Trophoblast cell (in vitro differentiated cells and primary cell): ENCODE data around the gene AOX1.

Source experiments
- DNase-seq, 2 donors: peaks; one replicate each; pipeline ENCODE4 v3.0.0-alpha.2; 2016
- H2AFZ ChIP-seq: 2 replicates; pipeline ENCODE4 v1.6.1; 2013; ENCODE audit warnings: low read length, moderate library complexity, mild to moderate bottlenecking; ENCODE audit not compliant: insufficient read depth, poor library complexity
- H2AK5ac ChIP-seq: 2 replicates; pipeline ENCODE4 v1.6.1; 2013; ENCODE audit warnings: mild to moderate bottlenecking, low read length
- H2BK120ac ChIP-seq: 2 replicates; pipeline ENCODE4 v1.6.1; 2013; ENCODE audit warnings: low read length, mild to moderate bottlenecking, moderate library complexity; ENCODE audit not compliant: insufficient read depth, poor library complexity
- H2BK12ac ChIP-seq: 2 replicates; pipeline ENCODE4 v1.6.1; 2013; ENCODE audit warnings: mild to moderate bottlenecking, low read length, moderate library complexity
- H2BK5ac ChIP-seq: 2 replicates; pipeline ENCODE4 v1.6.1; 2013; ENCODE audit warnings: low read length, low read depth, moderate library complexity, mild to moderate bottlenecking; ENCODE audit not compliant: poor library complexity
- H3K14ac ChIP-seq: 2 replicates; pipeline ENCODE4 v1.6.1; 2013; ENCODE audit warnings: mild to moderate bottlenecking, low read length
- H3K18ac ChIP-seq: 2 replicates; pipeline ENCODE4 v1.6.1; 2013; ENCODE audit warnings: mild to moderate bottlenecking, low read length
- H3K23ac ChIP-seq: 2 replicates; pipeline ENCODE4 v1.6.1; 2013; ENCODE audit warnings: low read length
- H3K27ac ChIP-seq: 2 replicates; pipeline ENCODE4 v1.5.1; 2013; ENCODE audit warnings: low read depth, mild to moderate bottlenecking, inconsistent platforms, low read length, moderate library complexity
- H3K27me3 ChIP-seq: 2 replicates; pipeline ENCODE4 v1.6.1; 2013; ENCODE audit warnings: inconsistent platforms, mild to moderate bottlenecking, low read length, moderate library complexity; ENCODE audit not compliant: insufficient read depth
- H3K36me3 ChIP-seq, 2 experiments: 1 replicate in 1 of 2; 2 replicates in 1 of 2; pipeline ENCODE4 v1.6.1; 2013; ENCODE audit warnings: low read length in 2 of 2, mild to moderate bottlenecking in 2 of 2, moderate library complexity in 1 of 2; ENCODE audit not compliant: insufficient read depth in 2 of 2, control insufficient read depth in 1 of 2
- H3K4ac ChIP-seq: 2 replicates; pipeline ENCODE4 v1.6.1; 2013; ENCODE audit warnings: low read depth, mild to moderate bottlenecking, low read length, moderate library complexity
- H3K4me1 ChIP-seq, 2 experiments: 1 replicate in 1 of 2; 2 replicates in 1 of 2; pipeline ENCODE4 v1.6.1; 2013; ENCODE audit warnings: low read length in 2 of 2, mild to moderate bottlenecking in 2 of 2, moderate library complexity in 1 of 2; ENCODE audit not compliant: insufficient read depth in 2 of 2, control insufficient read depth in 1 of 2
- H3K4me2 ChIP-seq: 2 replicates; pipeline ENCODE4 v1.6.1; 2013; ENCODE audit warnings: inconsistent platforms, mild to moderate bottlenecking, low read length, moderate library complexity
- H3K4me3 ChIP-seq: 2 replicates; pipeline ENCODE4 v1.5.1; 2013; ENCODE audit warnings: mild to moderate bottlenecking, low read depth, low read length, inconsistent platforms
- H3K79me1 ChIP-seq: one replicate; pipeline ENCODE4 v1.6.1; 2013; ENCODE audit warnings: low read length
- H3K79me2 ChIP-seq: 2 replicates; pipeline ENCODE4 v1.6.1; 2013; ENCODE audit warnings: low read length, mild to moderate bottlenecking; ENCODE audit not compliant: control insufficient read depth, insufficient read depth, poor library complexity
- H3K9ac ChIP-seq: 2 replicates; pipeline ENCODE4 v1.6.1; 2013; ENCODE audit warnings: mild to moderate bottlenecking, low read length
- H3K9me3 ChIP-seq: 2 replicates; pipeline ENCODE4 v1.6.1; 2013; ENCODE audit warnings: low read depth, mild to moderate bottlenecking, control low read depth, inconsistent platforms, low read length; ENCODE audit not compliant: insufficient read depth
- H4K12ac ChIP-seq: 2 replicates; pipeline ENCODE4 v1.6.1; 2013; ENCODE audit warnings: low read depth, mild to moderate bottlenecking, low read length, moderate library complexity
- H4K8ac ChIP-seq: 2 replicates; pipeline ENCODE4 v1.6.1; 2013; ENCODE audit warnings: low read depth, mild to moderate bottlenecking, low read length, moderate library complexity
- H4K91ac ChIP-seq: one replicate; pipeline ENCODE4 v1.6.1; 2013; ENCODE audit warnings: low read depth, mild to moderate bottlenecking, low read length, moderate library complexity
- WGBS: extraction: QIAGEN DNeasy Blood & Tissue Kit; methylation state at CpG from one replicate; pipeline ENCODE4 v1.1.7; 2013; ENCODE audit warnings: missing lambda C conversion rate; ENCODE audit not compliant: insufficient read length, insufficient coverage; ENCODE audit errors: extremely low coverage; 5-methylcytosine and 5-hydroxymethylcytosine counted together

The AOX1 gene

DNA sequence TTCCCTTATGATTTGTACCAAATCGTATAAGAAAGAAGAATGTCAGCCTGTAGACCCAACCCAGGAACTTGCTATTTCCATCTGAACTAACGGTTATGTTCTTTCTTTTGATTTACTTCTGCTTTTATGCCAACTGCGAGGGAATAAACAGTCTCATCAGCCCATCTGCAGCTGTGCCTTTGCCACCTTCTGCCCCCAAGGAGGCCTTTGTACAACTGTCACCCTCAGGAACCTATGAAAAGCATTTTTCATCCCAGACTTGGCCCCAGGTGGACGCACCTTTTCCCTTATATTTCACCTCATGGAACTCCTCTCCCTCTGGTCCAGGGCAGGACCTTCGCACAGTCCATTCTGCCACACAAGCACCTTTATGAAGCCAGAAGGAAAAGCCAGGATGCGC is 109.8 kb downstream of the AOX1 start:
- Histone ChIP-seq H3K4me3 (no peak overlapping the region), H3K79me2 (no peaks in the 10 kb centered on the region), H2AK5ac (no peak overlapping the region)

DNA sequence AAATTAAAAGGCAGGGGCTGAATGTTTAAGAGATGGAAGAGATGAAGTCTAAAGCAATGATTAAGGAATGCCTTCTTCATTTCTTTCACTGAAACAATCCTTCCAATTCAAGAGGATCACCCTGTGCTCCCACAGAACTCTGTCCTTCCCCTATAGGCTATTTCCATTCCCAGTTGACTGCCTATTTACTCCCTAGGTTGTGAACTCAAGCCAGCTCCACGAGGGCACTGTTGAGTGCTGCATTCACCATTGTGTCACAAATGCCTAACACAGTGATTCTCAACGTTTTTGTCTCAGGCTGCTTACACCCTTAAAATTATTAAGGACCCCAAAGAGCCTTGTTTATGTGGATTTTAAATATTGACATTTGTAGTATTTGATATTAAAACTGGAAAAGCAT is 112.4 kb downstream of the AOX1 start:
- Histone ChIP-seq H4K91ac (no peak overlapping the region), H3K4ac (no peak overlapping the region), H3K14ac (no peak overlapping the region), H2BK120ac (no peak overlapping the region), H2BK5ac (no peak overlapping the region), H3K36me3 (no peaks in the 10 kb centered on the region), H2AK5ac (no peak overlapping the region), H2BK12ac (no peak overlapping the region), H2AFZ (no peak overlapping the region), H3K27me3 (no peaks in the 10 kb centered on the region), H3K27ac (no peak overlapping the region), H3K23ac (no peak overlapping the region), H3K4me3 (no peak overlapping the region), H3K9ac (no peak overlapping the region), H3K9me3 (no peaks in the 10 kb centered on the region), H3K4me2 (no peak overlapping the region), H3K18ac (no peak overlapping the region), H3K4me1 (peaks cover 7 to 10% of the 10 kb centered on the region in 2 experiments), H4K12ac (no peak overlapping the region), H3K79me1 (peaks cover 3% of the 10 kb centered on the region), H3K79me2 (no peaks in the 10 kb centered on the region), H4K8ac (no peak overlapping the region)
- no CpG with 5 or more reads among the region's 2 CpGs for WGBS
- no peak for DNase-seq

More for the DNA sequence above, 109.8 kb downstream of the AOX1 start:
- H3K36me3 ChIP-seq: no peaks in the 10 kb centered on the region
- H2BK5ac ChIP-seq: no peak overlapping the region
- DNase-seq: no peak
- no peak overlapping the region for H3K23ac ChIP-seq
- H4K91ac ChIP-seq: no peak overlapping the region
- H3K4me2 ChIP-seq: no peak overlapping the region
- H3K9ac ChIP-seq: no peak overlapping the region
- no peak overlapping the region for H3K27ac ChIP-seq
- peaks cover 7 to 10% of the 10 kb centered on the region in 2 experiments for H3K4me1 ChIP-seq
- peaks cover 3% of the 10 kb centered on the region for H3K79me1 ChIP-seq
- no peak overlapping the region for H2BK120ac ChIP-seq
- H4K8ac ChIP-seq: no peak overlapping the region
- no peaks in the 10 kb centered on the region for H3K9me3 ChIP-seq
- H2BK12ac ChIP-seq: no peak overlapping the region
- H4K12ac ChIP-seq: no peak overlapping the region
- no CpG with 5 or more reads among the region's 6 CpGs for WGBS
- no peak overlapping the region for H3K18ac ChIP-seq
- no peak overlapping the region for H3K14ac ChIP-seq
- H2AFZ ChIP-seq: no peak overlapping the region
- no peak overlapping the region for H3K4ac ChIP-seq
- H3K27me3 ChIP-seq: no peaks in the 10 kb centered on the region

DNA sequence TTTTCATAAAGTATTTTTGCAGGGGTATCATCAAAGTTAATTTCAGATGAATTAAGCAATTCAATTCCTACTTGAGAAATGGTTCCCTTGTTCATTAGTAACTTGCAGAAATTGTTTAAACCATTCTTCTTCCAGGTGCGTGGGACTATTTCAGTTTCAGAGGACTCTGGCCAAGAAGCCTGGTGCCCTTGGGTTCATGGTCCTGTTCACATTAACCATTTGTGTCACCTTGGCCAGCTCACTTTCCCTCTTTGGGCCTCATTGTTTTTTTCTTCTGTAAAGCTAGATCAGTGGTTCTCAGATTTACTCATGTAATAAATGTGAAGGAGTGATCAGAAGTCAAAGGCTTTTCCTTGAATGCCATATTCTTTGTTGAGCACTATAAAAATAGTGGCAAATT is 113.5 kb downstream of the AOX1 start:
- Histone ChIP-seq H4K12ac (no peak overlapping the region), H4K8ac (no peak overlapping the region), H3K79me2 (no peaks in the 10 kb centered on the region), H2BK120ac (no peak overlapping the region), H3K4me2 (no peak overlapping the region), H3K9me3 (no peaks in the 10 kb centered on the region), H3K9ac (no peak overlapping the region), H3K4me3 (no peak overlapping the region), H3K27ac (no peak overlapping the region), H3K36me3 (no peaks in the 10 kb centered on the region), H2AFZ (no peak overlapping the region), H2BK12ac (no peak overlapping the region), H3K79me1 (peaks cover 1% of the 10 kb centered on the region), H3K27me3 (no peaks in the 10 kb centered on the region), H3K4me1 (peaks cover 1 to 7% of the 10 kb centered on the region in 2 experiments), H3K18ac (no peak overlapping the region), H2BK5ac (no peak overlapping the region), H3K14ac (no peak overlapping the region), H3K23ac (no peak overlapping the region), H4K91ac (no peak overlapping the region), H2AK5ac (no peak overlapping the region), H3K4ac (no peak overlapping the region)
- DNase-seq: no peak
- WGBS: no CpG with 5 or more reads among the region's 1 CpG

DNA sequence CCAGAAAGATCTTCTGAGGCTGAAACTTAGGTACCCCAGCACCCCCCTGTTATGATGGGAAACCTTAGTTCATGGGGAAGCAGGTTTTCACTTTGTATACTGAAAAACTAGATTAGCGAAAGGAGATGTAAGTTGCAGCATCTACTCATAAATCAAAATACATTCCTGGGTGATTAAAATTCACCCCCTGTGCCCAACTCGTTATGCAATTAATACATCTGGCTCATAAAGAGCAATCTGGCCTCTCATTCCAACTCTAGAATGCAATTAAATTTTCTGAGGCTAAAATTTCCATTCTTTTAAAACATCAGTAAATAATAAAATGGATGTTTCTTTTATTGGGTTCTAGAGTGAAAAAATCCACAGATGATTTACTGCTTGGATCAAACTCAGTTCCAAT is 115.0 kb downstream of the AOX1 start:
- H2AFZ ChIP-seq: no peak overlapping the region
- H3K9ac ChIP-seq: no peak overlapping the region
- H2AK5ac ChIP-seq: no peak overlapping the region
- DNase-seq: no peak
- H3K4ac ChIP-seq: no peak overlapping the region
- H2BK12ac ChIP-seq: no peak overlapping the region
- H3K4me2 ChIP-seq: no peak overlapping the region
- H3K9me3 ChIP-seq: no peaks in the 10 kb centered on the region
- H4K8ac ChIP-seq: no peak overlapping the region
- no peaks in the 10 kb centered on the region for H3K79me2 ChIP-seq
- no peak overlapping the region for H3K23ac ChIP-seq
- no peak overlapping the region for H3K4me3 ChIP-seq
- H3K79me1 ChIP-seq: no peaks in the 10 kb centered on the region
- no peak overlapping the region for H2BK5ac ChIP-seq
- no peak overlapping the region for H3K27ac ChIP-seq
- no peaks in the 10 kb centered on the region for H3K36me3 ChIP-seq
- no peak overlapping the region for H4K12ac ChIP-seq
- no CpG with 5 or more reads among the region's 2 CpGs for WGBS
- H4K91ac ChIP-seq: no peak overlapping the region
- no peaks in the 10 kb centered on the region for H3K27me3 ChIP-seq
- H3K4me1 ChIP-seq: no peaks in the 10 kb centered on the region
- no peak overlapping the region for H3K14ac ChIP-seq
- no peak overlapping the region for H2BK120ac ChIP-seq
- no peak overlapping the region for H3K18ac ChIP-seq
